Stimulated activated CD4-positive, alpha-beta T cell treated with anti-CD3 and anti-CD28 coated beads, Interleukin-15, amount 100 ng/mL, for 48 hours (primary cell): ENCODE results near the gene TMEM132E.

Experiments
- DNase-seq, 2 donors: peaks; one replicate each; pipeline ENCODE4 v3.0.0-alpha.2; 2020; ENCODE audit warnings: low read depth in 2 of 2

The TMEM132E gene

DNA sequence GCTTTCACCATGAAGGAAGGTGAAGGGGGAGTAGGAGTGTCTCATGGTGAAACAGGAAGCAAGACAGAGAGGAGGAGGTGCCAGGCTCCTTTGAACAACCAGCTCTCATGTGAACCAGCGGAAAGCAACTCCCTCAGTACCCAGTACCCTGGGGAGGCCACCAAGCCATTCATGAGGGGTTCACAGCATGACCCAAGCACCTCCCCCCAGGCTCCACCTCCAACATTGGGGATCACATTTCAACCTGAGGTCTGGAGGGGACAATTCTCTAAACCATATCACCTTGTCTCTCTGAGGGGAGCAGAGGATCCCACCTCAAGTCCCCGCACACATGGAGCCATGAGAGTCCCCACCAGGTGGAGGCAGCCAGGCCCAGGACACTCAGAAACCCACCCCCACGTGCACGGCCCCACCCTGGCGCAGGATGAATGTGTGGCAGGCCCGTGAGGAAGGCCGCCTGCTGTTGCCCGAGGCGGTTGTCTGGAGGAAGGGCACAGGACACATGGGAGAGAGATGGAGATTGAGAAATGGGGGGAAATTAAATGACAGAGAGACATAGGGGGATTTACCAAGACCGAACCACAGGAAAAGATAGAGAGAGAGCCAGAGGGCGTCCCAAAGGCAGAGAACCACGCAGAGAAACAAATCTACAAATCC, 85.9 kb downstream of the TMEM132E start:
- DNase-seq = no peak

DNA sequence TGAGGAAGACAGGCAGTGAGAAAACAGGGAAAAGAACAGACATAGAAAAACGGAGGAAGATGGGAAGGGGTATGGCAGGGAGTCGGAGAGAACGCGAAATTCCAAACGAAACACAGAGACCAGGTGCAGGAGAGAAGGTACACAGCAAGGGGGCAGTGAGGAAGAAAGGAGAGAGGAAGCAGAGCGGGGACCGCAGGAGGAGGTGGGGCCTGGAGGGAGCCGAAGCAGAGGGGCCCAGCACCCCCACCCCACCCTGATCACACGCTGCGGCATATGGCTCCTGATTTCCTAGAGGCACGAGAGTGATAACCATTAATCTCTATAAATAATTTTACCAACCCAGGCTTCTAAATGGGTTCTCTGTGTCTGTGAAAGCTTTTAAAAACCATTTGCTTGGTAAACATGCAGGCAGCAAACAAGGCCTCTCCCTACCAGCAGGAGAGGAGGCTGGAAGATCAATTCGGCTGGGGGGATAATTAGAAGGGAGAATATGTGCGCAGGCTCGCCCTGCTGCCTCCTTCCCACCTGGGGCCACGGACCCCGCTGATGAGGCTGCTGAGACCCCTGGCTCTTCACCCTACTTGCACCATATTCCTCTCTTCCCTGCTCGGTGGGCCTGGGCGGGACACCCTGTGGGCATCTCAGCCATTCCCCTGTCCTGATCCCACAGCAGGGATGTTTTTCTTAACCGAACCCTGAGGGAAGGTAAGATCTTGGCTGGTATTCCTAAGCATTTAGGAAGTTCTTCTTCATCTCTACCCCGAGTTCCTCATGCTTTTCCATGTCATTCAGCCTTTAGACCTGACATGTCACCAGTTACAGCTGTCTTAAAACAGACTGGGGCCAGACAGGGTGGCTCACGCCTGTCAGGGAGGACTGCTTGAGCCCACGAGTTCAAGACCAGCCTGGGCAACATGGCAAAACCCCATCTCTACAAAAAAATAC, 86.7 kb downstream of the TMEM132E start:
- no peak for DNase-seq

- no peak for DNase-seq
Observed at GRCh38 chr17:34667656-34668055, 88.3 kb downstream of the TMEM132E start.

DNA sequence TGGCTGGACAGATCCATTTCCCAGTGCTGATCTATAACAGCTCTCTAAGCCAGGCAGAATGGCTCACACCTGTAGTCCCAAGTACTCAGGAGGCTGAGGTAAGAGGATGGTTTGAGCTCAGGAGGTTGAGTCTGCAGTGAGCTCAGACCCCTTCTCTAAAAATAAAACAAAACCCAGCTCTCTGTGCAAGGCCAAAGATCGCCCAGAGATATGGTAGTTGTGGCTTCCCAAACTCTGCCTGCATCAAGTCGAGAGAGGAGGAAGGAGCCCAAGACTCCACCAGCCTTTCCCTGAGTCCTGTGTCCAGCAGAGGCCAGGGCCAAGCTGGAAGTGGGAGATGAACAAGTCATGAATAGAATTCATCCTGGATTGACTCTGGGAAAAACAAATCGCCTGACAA, 88.8 kb downstream of the TMEM132E start:
- no peak for DNase-seq

DNA sequence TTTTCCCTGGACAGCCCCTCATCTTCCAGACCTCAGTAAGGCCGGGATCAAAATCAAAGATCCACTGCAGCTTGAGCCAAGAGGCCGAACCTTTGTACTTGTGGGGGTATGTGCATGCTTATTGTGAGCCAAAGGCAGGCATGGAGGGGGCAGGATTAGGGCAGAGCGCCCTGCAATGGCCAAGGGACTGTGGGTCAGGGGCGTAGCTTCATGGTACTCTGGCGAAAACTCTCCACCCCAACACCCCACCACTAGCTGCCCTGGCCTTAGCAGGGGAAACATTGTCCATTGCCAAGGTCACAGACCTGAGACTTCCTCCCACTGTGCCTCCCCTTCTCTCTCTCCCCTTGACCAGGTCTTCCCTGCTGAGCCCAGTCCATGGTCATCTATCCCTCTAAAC, 90.1 kb downstream of the TMEM132E start:
- no peak for DNase-seq

- DNase-seq = no peak
Observed at GRCh38 chr17:34670618-34671017, 91.2 kb downstream of the TMEM132E start.

DNA sequence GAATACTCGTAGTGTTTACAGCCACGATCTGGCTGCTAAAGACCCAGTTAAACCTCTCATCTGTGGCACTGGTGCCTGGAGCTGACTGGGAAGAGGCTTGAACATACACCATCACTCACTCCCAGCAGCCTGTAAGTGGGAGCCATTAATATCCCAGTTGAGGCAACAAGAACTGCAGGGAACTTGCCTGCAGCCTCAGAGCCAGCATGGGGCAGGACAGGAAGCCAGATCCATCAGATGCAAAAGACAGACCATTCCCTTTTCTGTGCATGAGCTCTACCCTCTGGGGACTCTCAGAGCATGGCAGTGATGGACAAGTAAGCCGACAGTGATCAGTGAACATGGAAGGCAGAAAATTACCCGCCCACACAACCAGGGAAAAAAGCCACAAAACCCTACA, 91.8 kb downstream of the TMEM132E start:
- DNase-seq = no peak

DNA sequence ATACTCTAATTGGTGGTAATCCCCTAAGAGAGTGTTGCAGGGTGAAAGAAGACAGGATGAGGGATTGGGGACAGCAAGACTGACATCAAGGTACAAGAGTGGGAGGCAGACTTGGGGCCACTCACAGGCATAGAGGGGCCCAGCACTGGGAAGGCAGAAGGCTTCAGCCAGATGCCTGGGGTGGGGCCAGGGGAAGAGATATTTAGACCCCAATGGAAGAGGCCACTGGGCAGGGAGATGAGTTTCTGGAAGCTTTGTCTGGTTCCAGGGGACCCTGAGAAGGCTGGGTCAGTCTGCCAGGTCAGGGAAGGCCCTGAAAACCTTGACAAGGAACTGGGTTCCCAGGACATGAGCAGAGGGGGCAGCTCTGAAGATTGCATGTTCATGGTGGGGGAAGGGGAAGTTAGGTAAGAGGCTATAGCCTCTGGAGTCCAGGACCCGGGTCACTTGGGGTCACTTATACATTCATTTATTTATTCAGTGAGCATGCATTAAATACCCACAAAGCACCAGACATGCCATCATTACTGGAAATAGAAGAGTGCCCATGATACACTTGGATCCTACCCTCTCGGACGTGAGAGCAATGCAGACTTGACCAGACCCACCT, 92.9 kb downstream of the TMEM132E start:
- DNase-seq = no peak

DNA sequence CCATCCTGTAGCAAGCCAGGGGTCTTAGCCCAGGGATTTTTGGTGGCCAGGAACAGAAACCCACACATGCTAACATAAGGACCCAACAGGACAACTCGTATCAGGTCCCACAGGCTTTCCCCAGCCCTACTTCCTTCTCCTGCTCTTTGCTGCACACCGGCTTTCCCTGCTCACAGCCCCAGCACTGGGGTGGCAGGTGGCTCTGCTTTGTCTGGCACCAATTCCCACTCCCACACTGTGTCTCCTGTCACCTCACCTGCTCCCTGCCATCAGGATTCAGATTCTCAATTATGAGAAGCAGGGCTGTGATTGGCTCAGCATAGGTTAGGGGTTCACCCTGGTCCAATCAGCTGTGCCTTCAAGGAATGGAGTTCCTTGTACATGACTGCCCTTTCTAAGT, 94.1 kb downstream of the TMEM132E start:
- no peak for DNase-seq

DNA sequence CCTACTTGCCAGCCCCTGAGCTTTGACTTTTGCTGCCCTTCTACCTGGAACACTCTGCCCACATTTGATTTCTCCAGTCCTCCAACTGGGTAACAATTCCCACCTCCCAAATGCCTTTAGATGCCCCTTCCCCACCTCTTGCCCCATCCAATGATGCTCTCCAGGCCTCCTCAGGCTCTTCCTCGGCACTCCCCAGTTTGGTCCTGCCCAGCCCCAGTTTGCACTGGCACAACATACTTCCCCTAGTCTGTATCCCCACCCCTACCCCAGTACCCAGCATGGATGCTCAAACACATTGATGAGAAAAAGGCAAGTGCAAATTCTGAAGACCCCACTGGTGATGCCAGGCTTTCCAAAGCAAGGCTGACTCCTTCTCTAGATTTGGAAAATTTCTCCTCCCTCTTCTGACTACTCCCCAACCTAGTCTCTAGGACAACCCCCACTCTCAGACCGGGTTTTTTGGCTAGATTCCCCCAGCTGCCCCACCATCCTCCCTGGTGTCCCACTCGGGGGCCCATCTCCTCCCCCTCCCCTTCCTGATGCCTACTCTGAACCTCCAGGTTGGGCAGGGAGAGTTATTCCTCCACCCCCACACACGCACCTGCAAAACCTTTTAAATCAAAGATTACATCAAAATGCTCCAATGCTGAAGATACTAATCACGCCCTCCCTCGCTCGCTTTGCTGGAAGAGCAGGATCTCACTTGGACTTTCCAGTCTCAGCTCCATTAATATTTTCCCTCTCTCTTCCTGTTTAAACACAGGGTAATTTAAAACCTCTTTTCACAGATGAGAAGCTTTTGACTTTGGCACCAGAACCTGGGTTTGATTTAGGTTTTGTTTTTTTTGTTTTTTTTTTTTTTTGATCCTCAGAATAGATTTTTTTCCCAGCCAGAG, 94.9 kb downstream of the TMEM132E start:
- no peak for DNase-seq

GRCh38 chr17:34675143-34675542, 95.8 kb downstream of the TMEM132E start:
- no peak for DNase-seq

DNA sequence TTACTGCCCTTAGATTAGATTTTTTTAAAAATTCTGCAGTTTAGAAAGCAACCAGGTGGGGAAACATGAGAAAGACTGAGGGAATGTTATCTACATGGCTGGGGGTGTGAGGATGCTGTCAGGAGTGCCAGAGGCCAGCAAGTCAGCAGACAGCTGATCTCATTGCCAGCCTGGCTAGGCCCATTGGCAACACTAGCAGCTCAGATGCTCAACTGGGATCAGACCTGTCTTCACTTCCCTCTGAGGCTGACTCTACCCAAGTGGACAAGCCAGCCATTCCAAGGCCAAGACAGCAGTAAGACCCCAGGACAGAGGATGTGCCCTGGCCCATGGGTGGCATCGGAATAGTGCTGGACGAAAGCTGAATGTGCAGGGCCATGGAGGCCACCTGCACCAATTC, 96.2 kb downstream of the TMEM132E start:
- no peak for DNase-seq

DNA sequence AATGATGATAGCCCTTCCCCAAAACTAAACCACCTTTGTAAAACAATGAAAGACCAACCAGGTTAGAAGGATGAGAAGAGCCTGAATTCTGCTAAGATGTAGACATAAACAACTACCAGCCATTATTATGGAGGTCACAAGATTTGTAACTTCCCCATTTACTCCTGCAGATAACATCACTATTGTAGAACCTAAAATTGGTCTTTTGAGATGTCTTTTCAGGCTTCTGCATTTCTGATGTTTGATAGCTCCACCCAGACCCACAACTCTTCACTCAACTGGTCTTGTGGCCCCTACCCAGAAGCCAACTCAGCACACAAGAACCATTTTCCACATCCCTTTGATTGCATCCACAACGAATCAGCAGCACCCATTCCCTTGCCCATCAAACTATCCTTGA, 100.8 kb downstream of the TMEM132E start:
- no peak for DNase-seq

GRCh38 chr17:34682305-34682704, 102.9 kb downstream of the TMEM132E start:
- DNase-seq = no peak

GRCh38 chr17:34683390-34683789, 104.0 kb downstream of the TMEM132E start:
- DNase-seq = no peak
